Measurements from ENCODE around the gene CYP2S1. TPM values are rescaled to one million over a fixed set of nuclear protein-coding genes. Genes with fewer than 3 reads are reported as not detected.

CYP2S1 gene
- total RNA-seq, 2 experiments from 2014 or later: 0.83 to 0.95 TPM

GRCh38 chr19:41232686-41233085, 39.7 kb downstream of the CYP2S1 start:
- no peak for DNase-seq
- Mint-ChIP-seq H3K4me1 (ENCODE audit: low read depth) (no peaks in the 10 kb centered on the region), H3K9me3 (ENCODE audit: insufficient read depth) (no peaks in the 10 kb centered on the region), H3K27ac (no peak overlapping the region), H3K27me3 (ENCODE audit: low read depth) (no peaks in the 10 kb centered on the region), H3K4me3 (no peak overlapping the region), H3K36me3 (ENCODE audit: low read depth) (no peaks in the 10 kb centered on the region)
- ATAC-seq: no peak
- ChIA-PET POLR2A (no interaction called here), CTCF (no interaction called here)

- CTCF ChIA-PET: no interaction called here
- no peak overlapping the region for H3K4me3 Mint-ChIP-seq
- POLR2A ChIA-PET: no interaction called here
- no peak for ATAC-seq
- H3K36me3 Mint-ChIP-seq (ENCODE audit: low read depth): no peaks in the 10 kb centered on the region
- no peak overlapping the region for H3K27ac Mint-ChIP-seq
- H3K9me3 Mint-ChIP-seq (ENCODE audit: insufficient read depth): no peaks in the 10 kb centered on the region
- no peaks in the 10 kb centered on the region for H3K27me3 Mint-ChIP-seq (ENCODE audit: low read depth)
- no peak for DNase-seq
- H3K4me1 Mint-ChIP-seq (ENCODE audit: low read depth): no peaks in the 10 kb centered on the region
Measured at GRCh38 chr19:41233748-41234240, 40.8 kb downstream of the CYP2S1 start.

GRCh38 chr19:41234512-41235168, 41.6 kb downstream of the CYP2S1 start:
- no peaks in the 10 kb centered on the region for H3K36me3 Mint-ChIP-seq (ENCODE audit: low read depth)
- ChIA-PET POLR2A (no interaction called here), CTCF (no interaction called here)
- H3K27me3 Mint-ChIP-seq (ENCODE audit: low read depth): peaks cover 2% of the 10 kb centered on the region
- H3K4me1 Mint-ChIP-seq (ENCODE audit: low read depth): no peaks in the 10 kb centered on the region
- H3K27ac Mint-ChIP-seq: no peak overlapping the region
- ATAC-seq: no peak
- no peaks in the 10 kb centered on the region for H3K9me3 Mint-ChIP-seq (ENCODE audit: insufficient read depth)
- DNase-seq: no peak
- no peak overlapping the region for H3K4me3 Mint-ChIP-seq

- peaks cover 5% of the 10 kb centered on the region for H3K27me3 Mint-ChIP-seq (ENCODE audit: low read depth)
- ChIA-PET CTCF (no interaction called here), POLR2A (no interaction called here)
- H3K36me3 Mint-ChIP-seq (ENCODE audit: low read depth): no peaks in the 10 kb centered on the region
- H3K27ac Mint-ChIP-seq: no peak overlapping the region
- H3K4me1 Mint-ChIP-seq (ENCODE audit: low read depth): no peaks in the 10 kb centered on the region
- H3K9me3 Mint-ChIP-seq (ENCODE audit: insufficient read depth): no peaks in the 10 kb centered on the region
- DNase-seq (no peak), ATAC-seq (no peak)
- no peak overlapping the region for H3K4me3 Mint-ChIP-seq
Measured at GRCh38 chr19:41235480-41235879, 42.5 kb downstream of the CYP2S1 start.

GRCh38 chr19:41238244-41238643, 45.2 kb downstream of the CYP2S1 start:
- H3K27ac Mint-ChIP-seq: no peak overlapping the region
- DNase-seq (no peak), ATAC-seq (no peak)
- no peak overlapping the region for H3K4me3 Mint-ChIP-seq
- no peaks in the 10 kb centered on the region for H3K36me3 Mint-ChIP-seq (ENCODE audit: low read depth)
- CTCF ChIA-PET: no interaction called here
- no peaks in the 10 kb centered on the region for H3K4me1 Mint-ChIP-seq (ENCODE audit: low read depth)
- peaks cover 5% of the 10 kb centered on the region for H3K27me3 Mint-ChIP-seq (ENCODE audit: low read depth)
- POLR2A ChIA-PET: no interaction called here
- no peaks in the 10 kb centered on the region for H3K9me3 Mint-ChIP-seq (ENCODE audit: insufficient read depth)

- CTCF ChIA-PET: no interaction called here
- no peaks in the 10 kb centered on the region for H3K36me3 Mint-ChIP-seq (ENCODE audit: low read depth)
- H3K27me3 Mint-ChIP-seq (ENCODE audit: low read depth): peaks cover 5% of the 10 kb centered on the region
- no peak for ATAC-seq
- H3K27ac Mint-ChIP-seq: no peak overlapping the region
- no peak for DNase-seq
- POLR2A ChIA-PET: no interaction called here
- no peak overlapping the region for H3K4me3 Mint-ChIP-seq
- H3K4me1 Mint-ChIP-seq (ENCODE audit: low read depth): no peaks in the 10 kb centered on the region
- H3K9me3 Mint-ChIP-seq (ENCODE audit: insufficient read depth): no peaks in the 10 kb centered on the region
Measured at GRCh38 chr19:41239363-41239762, 46.3 kb downstream of the CYP2S1 start.

- H3K9me3 Mint-ChIP-seq (ENCODE audit: insufficient read depth): no peaks in the 10 kb centered on the region
- H3K36me3 Mint-ChIP-seq (ENCODE audit: low read depth): no peaks in the 10 kb centered on the region
- no peaks in the 10 kb centered on the region for H3K4me1 Mint-ChIP-seq (ENCODE audit: low read depth)
- ChIA-PET POLR2A (no interaction called here), CTCF (no interaction called here)
- peaks cover 5% of the 10 kb centered on the region for H3K27me3 Mint-ChIP-seq (ENCODE audit: low read depth)
- ATAC-seq (no peak), DNase-seq (no peak)
- H3K27ac Mint-ChIP-seq: no peak overlapping the region
- H3K4me3 Mint-ChIP-seq: no peak overlapping the region
Measured at GRCh38 chr19:41239961-41240574, 47.0 kb downstream of the CYP2S1 start.

- Mint-ChIP-seq H3K27ac (no peak overlapping the region), H3K9me3 (ENCODE audit: insufficient read depth) (no peaks in the 10 kb centered on the region), H3K4me1 (ENCODE audit: low read depth) (no peaks in the 10 kb centered on the region), H3K4me3 (no peak overlapping the region), H3K36me3 (ENCODE audit: low read depth) (no peaks in the 10 kb centered on the region), H3K27me3 (ENCODE audit: low read depth) (peaks cover 5% of the 10 kb centered on the region)
- DNase-seq (no peak), ATAC-seq (no peak)
- ChIA-PET CTCF (no interaction called here), POLR2A (no interaction called here)
Measured at GRCh38 chr19:41241859-41242258, 48.8 kb downstream of the CYP2S1 start.

- ATAC-seq (no peak), DNase-seq (no peak)
- Mint-ChIP-seq H3K36me3 (ENCODE audit: low read depth) (no peaks in the 10 kb centered on the region), H3K4me3 (no peak overlapping the region), H3K27ac (no peak overlapping the region), H3K4me1 (ENCODE audit: low read depth) (no peaks in the 10 kb centered on the region), H3K9me3 (ENCODE audit: insufficient read depth) (no peaks in the 10 kb centered on the region), H3K27me3 (ENCODE audit: low read depth) (peaks cover 5% of the 10 kb centered on the region)
- CTCF ChIA-PET: interaction anchor here (0.7 kb wide), 1 partner anchor 791 kb away, joined by 5 read pairs; no protein-coding TSS in a partner anchor
- POLR2A ChIA-PET: no interaction called here
Measured at GRCh38 chr19:41244117-41244516, 51.1 kb downstream of the CYP2S1 start.

- Mint-ChIP-seq H3K4me3 (no peak overlapping the region), H3K4me1 (ENCODE audit: low read depth) (no peaks in the 10 kb centered on the region), H3K9me3 (ENCODE audit: insufficient read depth) (no peaks in the 10 kb centered on the region), H3K27me3 (ENCODE audit: low read depth) (no peaks in the 10 kb centered on the region), H3K36me3 (ENCODE audit: low read depth) (no peaks in the 10 kb centered on the region), H3K27ac (no peak overlapping the region)
- ChIA-PET CTCF (interaction anchor here (2.1 kb wide), 1 partner anchor 41 kb away, joined by 6 read pairs; no protein-coding TSS in a partner anchor), POLR2A (no interaction called here)
- DNase-seq: no peak
- no peak for ATAC-seq
Measured at GRCh38 chr19:41245843-41246242, 52.8 kb downstream of the CYP2S1 start.

- no peaks in the 10 kb centered on the region for H3K4me1 Mint-ChIP-seq (ENCODE audit: low read depth)
- peaks cover 4% of the 10 kb centered on the region for H3K27me3 Mint-ChIP-seq (ENCODE audit: low read depth)
- H3K27ac Mint-ChIP-seq: no peak overlapping the region
- DNase-seq: no peak
- no peaks in the 10 kb centered on the region for H3K36me3 Mint-ChIP-seq (ENCODE audit: low read depth)
- no peak overlapping the region for H3K4me3 Mint-ChIP-seq
- no peaks in the 10 kb centered on the region for H3K9me3 Mint-ChIP-seq (ENCODE audit: insufficient read depth)
- CTCF ChIA-PET: interaction anchor here (0.7 to 1.5 kb wide), 3 partner anchors 13 to 60 kb away, joined by 3 to 11 read pairs (median 4); no protein-coding TSS in a partner anchor
- no peak for ATAC-seq
- POLR2A ChIA-PET: no interaction called here
Measured at GRCh38 chr19:41248895-41249294, 55.9 kb downstream of the CYP2S1 start.

GRCh38 chr19:41249707-41250423, 56.8 kb downstream of the CYP2S1 start:
- DNase-seq: no peak
- CTCF ChIA-PET: interaction anchor here (0.7 to 1.5 kb wide), 3 partner anchors 12 to 46 kb away, joined by 3 to 11 read pairs (median 3); no protein-coding TSS in a partner anchor
- no peaks in the 10 kb centered on the region for H3K9me3 Mint-ChIP-seq (ENCODE audit: insufficient read depth)
- no peak for ATAC-seq
- peaks cover 4% of the 10 kb centered on the region for H3K27me3 Mint-ChIP-seq (ENCODE audit: low read depth)
- POLR2A ChIA-PET: no interaction called here
- no peaks in the 10 kb centered on the region for H3K36me3 Mint-ChIP-seq (ENCODE audit: low read depth)
- no peak overlapping the region for H3K27ac Mint-ChIP-seq
- H3K4me1 Mint-ChIP-seq (ENCODE audit: low read depth): no peaks in the 10 kb centered on the region
- H3K4me3 Mint-ChIP-seq: no peak overlapping the region
